ENCODE results near the gene HEXA. TPM values are rescaled to one million over a fixed set of nuclear protein-coding genes. Genes with fewer than 3 reads are reported as not detected.

The HEXA gene
- total RNA-seq, 1 experiment from 2014 or later: 87.5 TPM

- peaks cover 31% of the 10 kb centered on the region for H3K36me3 Mint-ChIP-seq (ENCODE audit: insufficient read depth, unreplicated experiment)
- peaks cover 5% of the 10 kb centered on the region for H3K4me1 Mint-ChIP-seq (ENCODE audit: insufficient read depth, unreplicated experiment)
- CTCF ChIA-PET: interaction anchor here (0.6 to 1.0 kb wide), 2 partner anchors 28 to 93 kb away, joined by 3 read pairs; no protein-coding TSS in a partner anchor
- BruUV-seq (replicated peaks): no TSS peak
- no peak overlapping the region for H3K4me3 Mint-ChIP-seq (ENCODE audit: unreplicated experiment)
- no peak for DNase-seq (ENCODE audit: unreplicated experiment)
- intact Hi-C loops (cut with micrococcal nuclease): no loop called here
- no peak overlapping the region for H3K27ac Mint-ChIP-seq (ENCODE audit: low read depth, unreplicated experiment)
- POLR2A ChIA-PET: interaction anchor here (0.9 to 1.2 kb wide), 2 partner anchors 10 to 106 kb away, joined by 3 read pairs; no protein-coding TSS in a partner anchor
- no peaks in the 10 kb centered on the region for H3K27me3 Mint-ChIP-seq (ENCODE audit: insufficient read depth, unreplicated experiment)
- TF ChIP-seq CTCF (IDR thresholded peaks at IDR 0.05; ENCODE audit: unreplicated experiment): no peak
- H3K9me3 Mint-ChIP-seq (ENCODE audit: unreplicated experiment): no peaks in the 10 kb centered on the region
Measured at GRCh38 chr15:72368899-72369298, 6.9 kb downstream of the HEXA start.

DNA sequence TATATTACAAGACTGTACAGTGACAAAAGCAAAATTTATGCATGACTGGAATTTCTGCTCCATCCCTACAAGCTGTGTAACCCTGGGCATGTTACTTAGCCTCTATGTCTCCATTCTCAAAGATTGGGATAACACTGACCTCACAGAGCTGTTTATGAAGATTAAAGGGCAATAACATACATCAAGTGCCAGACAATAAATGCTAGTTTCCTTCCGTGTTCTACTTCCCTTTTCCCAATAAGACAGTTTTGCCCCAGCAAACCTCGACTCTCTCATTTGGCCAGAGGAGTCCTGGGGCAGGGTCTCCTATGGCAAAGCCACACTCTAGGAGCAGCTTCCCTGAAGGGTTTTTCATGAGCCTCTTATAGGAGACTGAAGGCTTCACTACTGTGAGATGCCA lies 7.5 kb downstream of the HEXA start:
- Mint-ChIP-seq H3K27me3 (ENCODE audit: insufficient read depth, unreplicated experiment) (no peaks in the 10 kb centered on the region), H3K27ac (ENCODE audit: low read depth, unreplicated experiment) (no peak overlapping the region), H3K36me3 (ENCODE audit: insufficient read depth, unreplicated experiment) (peaks cover 30% of the 10 kb centered on the region), H3K4me3 (ENCODE audit: unreplicated experiment) (no peak overlapping the region), H3K9me3 (ENCODE audit: unreplicated experiment) (no peaks in the 10 kb centered on the region), H3K4me1 (ENCODE audit: insufficient read depth, unreplicated experiment) (peaks cover 5% of the 10 kb centered on the region)
- ChIA-PET CTCF (interaction anchor here (0.6 to 1.0 kb wide), 3 partner anchors 23 to 94 kb away, joined by 3 read pairs; no protein-coding TSS in a partner anchor), POLR2A (interaction anchor here (0.7 to 1.2 kb wide), 3 partner anchors 10 to 219 kb away, joined by 3 read pairs; no protein-coding TSS in a partner anchor)
- BruUV-seq (replicated peaks): no TSS peak
- no peak for TF ChIP-seq CTCF (IDR thresholded peaks at IDR 0.05; ENCODE audit: unreplicated experiment)
- intact Hi-C loops (cut with micrococcal nuclease): no loop called here
- DNase-seq (ENCODE audit: unreplicated experiment): no peak

GRCh38 chr15:72365844-72366243 lies 10.0 kb downstream of the HEXA start:
- ChIA-PET POLR2A (interaction anchor here (0.7 kb wide), 1 partner anchor 10 kb away, joined by 8 read pairs; the partner anchor contains the start of gene HEXA), CTCF (no interaction called here)
- intact Hi-C loops (cut with micrococcal nuclease): no loop called here
- Mint-ChIP-seq H3K4me3 (ENCODE audit: unreplicated experiment) (no peak overlapping the region), H3K27me3 (ENCODE audit: insufficient read depth, unreplicated experiment) (no peaks in the 10 kb centered on the region), H3K9me3 (ENCODE audit: unreplicated experiment) (no peaks in the 10 kb centered on the region), H3K4me1 (ENCODE audit: insufficient read depth, unreplicated experiment) (peaks cover 5% of the 10 kb centered on the region), H3K27ac (ENCODE audit: low read depth, unreplicated experiment) (peak overlapping the region; percentile 43), H3K36me3 (ENCODE audit: insufficient read depth, unreplicated experiment) (peaks cover 27% of the 10 kb centered on the region)
- no TSS peak for BruUV-seq (replicated peaks)
- TF ChIP-seq CTCF (IDR thresholded peaks at IDR 0.05; ENCODE audit: unreplicated experiment): no peak
- DNase-seq (ENCODE audit: unreplicated experiment): no peak

DNA sequence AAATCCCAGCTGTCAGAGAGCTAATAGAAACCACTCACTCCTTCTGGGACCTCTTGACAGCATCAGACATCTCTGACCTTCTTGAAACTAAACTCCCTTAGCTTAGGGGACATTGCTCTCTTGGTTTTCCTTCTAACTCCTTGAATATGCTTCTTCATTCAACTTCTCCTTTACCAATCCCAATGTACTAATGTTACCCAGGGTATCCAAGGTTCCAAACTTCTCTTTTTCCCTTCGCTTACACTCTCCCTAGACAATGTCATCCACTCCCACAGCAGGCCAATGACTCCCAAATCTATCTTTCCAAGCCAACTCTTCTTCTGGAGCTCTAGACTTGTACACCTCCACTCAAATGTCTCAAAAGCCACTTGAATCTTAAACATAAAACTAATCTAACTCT lies 14.6 kb downstream of the HEXA start:
- no peaks in the 10 kb centered on the region for H3K27me3 Mint-ChIP-seq (ENCODE audit: insufficient read depth, unreplicated experiment)
- no TSS peak for BruUV-seq (replicated peaks)
- no peak overlapping the region for H3K4me3 Mint-ChIP-seq (ENCODE audit: unreplicated experiment)
- peaks cover 11% of the 10 kb centered on the region for H3K4me1 Mint-ChIP-seq (ENCODE audit: insufficient read depth, unreplicated experiment)
- no peak for DNase-seq (ENCODE audit: unreplicated experiment)
- peaks cover 8% of the 10 kb centered on the region for H3K36me3 Mint-ChIP-seq (ENCODE audit: insufficient read depth, unreplicated experiment)
- TF ChIP-seq CTCF (IDR thresholded peaks at IDR 0.05; ENCODE audit: unreplicated experiment): no peak
- intact Hi-C loops (cut with micrococcal nuclease): no loop called here
- H3K27ac Mint-ChIP-seq (ENCODE audit: low read depth, unreplicated experiment): no peak overlapping the region
- CTCF ChIA-PET: no interaction called here
- no peaks in the 10 kb centered on the region for H3K9me3 Mint-ChIP-seq (ENCODE audit: unreplicated experiment)
- POLR2A ChIA-PET: interaction anchor here (1.0 to 2.5 kb wide), 4 partner anchors 12 to 115 kb away, joined by 3 to 21 read pairs (median 4); partner anchors contain the start of gene HEXA
